GM23248 (cell line): ENCODE data around the gene PKD2L1. TPM values are rescaled to one million over a fixed set of nuclear protein-coding genes. Genes with fewer than 3 reads are reported as not detected.

Source experiments
- DNase-seq: peaks from one replicate; pipeline ENCODE4 v3.0.0-alpha.2; 2015
- H2AFZ ChIP-seq: fragments of 200-600 bp; sonication (generic); 2 replicates; pipeline ENCODE4 v1.6.1; 2016; ENCODE audit warnings: antibody characterized with exemption
- H3F3A ChIP-seq: fragments of 200-600 bp; sonication (generic); 2 replicates; pipeline ENCODE4 v1.6.1; 2016; ENCODE audit warnings: mild to moderate bottlenecking, antibody characterized with exemption, mixed run types; ENCODE audit not compliant: insufficient read depth
- H3K27ac ChIP-seq: fragments of 200-600 bp; sonication (generic); 2 replicates; pipeline ENCODE4 v1.5.1; 2016; ENCODE audit warnings: mild to moderate bottlenecking
- H3K27me3 ChIP-seq: fragments of 200-600 bp; sonication (generic); replicated peaks from 2 replicates; pipeline ENCODE4 v1.6.1; 2016; ENCODE audit warnings: mild to moderate bottlenecking; ENCODE audit not compliant: insufficient read depth
- H3K36me3 ChIP-seq: fragments of 200-600 bp; sonication (generic); 2 replicates; pipeline ENCODE4 v1.6.1; 2016; ENCODE audit warnings: low read depth, mild to moderate bottlenecking
- H3K4me1 ChIP-seq: fragments of 200-600 bp; sonication (generic); 2 replicates; pipeline ENCODE4 v1.6.1; 2016; ENCODE audit warnings: mild to moderate bottlenecking; ENCODE audit not compliant: insufficient read depth
- H3K4me2 ChIP-seq: fragments of 200-600 bp; sonication (generic); one replicate; pipeline ENCODE4 v1.6.1; 2016; ENCODE audit warnings: mild to moderate bottlenecking; ENCODE audit not compliant: unreplicated experiment
- H3K4me3 ChIP-seq: fragments of 200-600 bp; sonication (generic); 2 replicates; pipeline ENCODE4 v1.5.1; 2016; ENCODE audit warnings: mild to moderate bottlenecking
- H3K79me2 ChIP-seq: fragments of 200-600 bp; sonication (generic); 2 replicates; pipeline ENCODE4 v1.6.1; 2016; ENCODE audit warnings: mild to moderate bottlenecking; ENCODE audit not compliant: insufficient read depth
- H3K9ac ChIP-seq: fragments of 200-600 bp; sonication (generic); 2 replicates; pipeline ENCODE4 v1.6.1; 2016; ENCODE audit warnings: mild to moderate bottlenecking
- H3K9me2 ChIP-seq: fragments of 200-600 bp; sonication (generic); 2 replicates; pipeline ENCODE4 v1.6.1; 2016; ENCODE audit warnings: mixed run types, mild to moderate bottlenecking, moderate library complexity; ENCODE audit not compliant: insufficient read depth
- H3K9me3 ChIP-seq: fragments of 200-600 bp; sonication (generic); one replicate; pipeline ENCODE4 v1.6.1; 2017; ENCODE audit warnings: low read depth
- H4K20me1 ChIP-seq: fragments of 200-600 bp; sonication (generic); 2 replicates; pipeline ENCODE4 v1.6.0; 2016; ENCODE audit not compliant: insufficient read depth
- EZH2 ChIP-seq: fragments of 200-600 bp; sonication (generic); IDR thresholded peaks from 2 replicates; pipeline ENCODE4 v1.6.1; 2018; ENCODE audit warnings: antibody characterized with exemption, mild to moderate bottlenecking; ENCODE audit not compliant: insufficient read depth, poor library complexity, severe bottlenecking
- EZH2phosphoT487 ChIP-seq: fragments of 200-600 bp; sonication (generic); IDR thresholded peaks from 2 replicates; pipeline ENCODE4 v1.6.1; 2018; ENCODE audit warnings: antibody characterized with exemption, moderate library complexity, mild to moderate bottlenecking, low read depth; ENCODE audit not compliant: insufficient read depth
- WGBS, 2 experiments: methylation state at CpG; one replicate each; pipeline ENCODE4 v1.1.6; 2015 to 2017; ENCODE audit warnings: low lambda C conversion rate in 2 of 2, low coverage in 1 of 2; ENCODE audit errors: missing lambda C conversion rate in 2 of 2; 5-methylcytosine and 5-hydroxymethylcytosine counted together
- in situ Hi-C: fragments of 300-500 bp; cut with MboI; formaldehyde crosslinking; loops from 2 replicates; pipeline ENCODE4 v1.15.0; 2020
- polyA plus RNA-seq: library from polyadenylated mRNA; unstranded; fragments of >200 nt; fragmentation: Nextera tagmentation; extraction: Ambion mirVana; gene quantifications from 2 replicates; pipeline ENCODE4 v1.2.1, GENCODE V29; 2016
- total RNA-seq: library from RNA; depleted of rRNA; stranded (reverse); fragments of >200 nt; shearing (Covaris generic); gene quantifications from 2 replicates; pipeline ENCODE4 v1.2.3, GENCODE V29; 2014

PKD2L1 gene
- total and polyA plus RNA-seq, 2 experiments from 2014 or later, result not detected

DNA sequence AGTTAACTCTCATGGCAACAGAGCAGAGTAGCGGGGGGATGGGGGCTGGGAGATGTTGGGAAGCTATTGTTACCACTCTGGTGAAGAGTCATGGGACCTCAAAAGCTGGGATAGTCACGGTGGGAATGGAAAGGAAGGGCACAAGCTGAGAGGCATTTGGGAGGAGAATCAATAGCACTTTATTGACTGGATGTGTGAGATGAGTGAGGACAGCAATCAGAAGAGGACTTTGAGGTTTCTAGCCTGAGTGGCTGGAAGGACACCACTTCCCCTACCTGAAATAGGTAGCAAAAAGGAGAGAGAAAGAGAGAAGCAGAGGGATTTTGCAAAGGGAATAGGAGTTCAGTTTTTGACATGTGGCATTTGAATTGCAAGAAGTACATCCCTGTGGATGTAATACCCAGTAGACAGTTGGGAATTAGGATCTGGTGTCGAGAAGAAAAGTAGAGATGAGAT, 44.2 kb upstream of the PKD2L1 start:
- peak overlapping the region; percentile 92 for H3K4me3 ChIP-seq
- TF ChIP-seq EZH2phosphoT487, result no peak
- no peak for TF ChIP-seq EZH2
- no peaks in the 10 kb centered on the region for H3K36me3 ChIP-seq
- peaks cover 47% of the 10 kb centered on the region for H3F3A ChIP-seq
- H4K20me1 ChIP-seq, result no peaks in the 10 kb centered on the region
- WGBS, 2 experiments, result 0 to 1% methylated on average over 3 of the region's 3 CpGs
- H3K4me2 ChIP-seq, result peak overlapping the region; percentile 92
- 0 out of 2 replicates have a peak, but pooled peaks cover 4% of the 10 kb centered on the region for H3K79me2 ChIP-seq
- peak overlapping the region; percentile 100 for H3K27ac ChIP-seq
- no peaks in the 10 kb centered on the region for H3K9me3 ChIP-seq
- peaks cover 41% of the 10 kb centered on the region for H3K4me1 ChIP-seq
- no peaks in the 10 kb centered on the region for H3K9me2 ChIP-seq
- peak overlapping the region; percentile 99 for H3K9ac ChIP-seq
- H3K27me3 ChIP-seq, result no peaks in the 10 kb centered on the region
- peak; percentile 17 for DNase-seq
- in situ Hi-C loops, result no loop called here
- H2AFZ ChIP-seq, result peak overlapping the region; percentile 83

DNA sequence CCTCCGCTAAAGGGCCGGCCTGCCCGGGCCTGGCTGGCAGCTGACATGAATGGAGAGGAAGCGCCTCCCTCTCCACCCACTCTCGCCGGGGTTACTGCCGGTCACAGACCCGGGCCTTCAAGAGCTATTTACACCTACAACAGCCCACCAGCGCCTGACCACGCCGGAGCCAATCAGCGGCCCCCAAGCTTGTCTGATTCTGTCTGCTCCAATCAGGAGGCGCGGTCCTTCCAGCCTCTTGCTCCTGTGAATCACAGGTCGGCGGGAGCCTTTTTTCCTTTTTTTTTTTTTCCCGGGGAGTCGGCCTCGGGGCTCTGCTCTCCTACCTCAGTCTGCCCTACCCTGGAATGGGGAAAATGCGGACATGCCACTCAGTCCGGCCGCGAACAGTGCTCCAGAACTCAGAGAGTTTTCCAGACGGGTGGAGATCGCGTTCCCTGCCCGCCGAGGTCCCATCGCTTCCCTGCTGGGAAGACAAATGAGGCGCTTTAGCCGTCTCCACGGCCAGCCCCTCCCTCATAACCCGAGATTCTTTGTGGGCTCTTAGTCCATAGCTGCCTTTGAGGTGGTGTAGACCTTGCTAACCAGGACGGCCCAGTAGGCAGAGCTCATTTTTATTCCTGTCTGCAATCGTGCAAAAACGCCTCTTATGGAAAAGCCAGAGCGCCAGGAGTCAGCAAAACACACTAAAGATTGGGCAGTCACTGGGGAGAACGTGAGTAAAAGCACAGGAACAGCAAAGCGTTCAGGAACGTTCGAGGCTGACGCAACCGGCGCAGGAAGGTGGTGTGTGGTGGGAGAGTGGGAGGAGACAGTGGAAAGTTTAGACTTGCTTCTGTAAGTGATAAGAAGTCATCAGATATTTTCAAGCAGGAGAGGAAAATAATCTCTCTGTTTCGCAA, 43.5 kb upstream of the PKD2L1 start:
- H2AFZ ChIP-seq, result peak overlapping the region; percentile 83
- in situ Hi-C loops, result no loop called here

DNA sequence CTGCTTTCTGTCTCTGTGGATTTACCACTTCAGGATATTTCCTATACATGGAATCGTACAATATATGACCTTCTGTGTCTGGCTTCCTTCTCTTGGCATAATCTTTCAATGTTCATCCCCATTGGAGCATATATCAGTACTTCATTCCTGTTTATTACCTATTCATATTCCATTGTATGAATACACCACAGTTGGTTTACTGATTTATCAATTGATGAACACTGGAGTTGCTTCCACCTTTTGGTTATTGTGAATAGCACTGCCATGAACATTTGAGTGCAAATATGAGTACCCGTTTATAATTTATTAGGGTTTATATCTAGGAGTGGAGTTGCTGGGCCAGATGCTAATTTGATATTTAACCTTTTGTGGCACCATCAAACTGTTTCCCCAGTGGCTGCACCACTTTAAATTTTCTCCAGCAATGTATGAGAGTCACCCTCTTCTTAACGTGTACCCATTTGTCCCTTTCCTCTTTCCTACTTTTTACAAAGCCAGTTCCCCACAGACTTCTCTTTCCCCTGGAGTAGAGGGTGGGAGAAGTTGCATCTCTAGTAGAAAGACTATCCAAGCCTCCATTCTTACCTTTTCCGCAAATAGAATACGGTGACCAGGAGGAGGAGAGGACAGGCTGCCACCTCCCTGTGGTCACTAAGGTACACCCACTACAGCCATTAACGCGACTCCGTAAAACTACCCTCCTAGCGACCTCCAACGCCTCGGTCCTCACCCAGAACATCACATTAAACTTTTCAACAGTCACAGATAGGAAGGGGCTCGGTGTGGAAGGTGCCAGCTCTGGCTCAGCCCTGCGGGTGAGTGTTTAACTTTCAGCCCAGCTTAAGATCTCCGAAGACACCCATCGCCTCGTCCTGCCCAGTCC, 42.6 kb upstream of the PKD2L1 start:
- Histone ChIP-seq H3K4me3 (peak overlapping the region; percentile 92), H3K4me1 (peaks cover 41% of the 10 kb centered on the region), H3K36me3 (no peaks in the 10 kb centered on the region), H3K9me2 (no peaks in the 10 kb centered on the region), H3K9me3 (no peaks in the 10 kb centered on the region), H3K27me3 (no peaks in the 10 kb centered on the region), H2AFZ (peak overlapping the region; percentile 83), H3K4me2 (peak overlapping the region; percentile 92), H4K20me1 (no peaks in the 10 kb centered on the region), H3K9ac (peak overlapping the region; percentile 99), H3K79me2 (0 out of 2 replicates have a peak, but pooled peaks cover 4% of the 10 kb centered on the region), H3F3A (peaks cover 47% of the 10 kb centered on the region), H3K27ac (peak overlapping the region; percentile 100)
- peak; percentile 9 for DNase-seq
- 22 to 27% methylated on average over 16 of the region's 16 CpGs for WGBS, 2 experiments
- in situ Hi-C loops, result no loop called here
- TF ChIP-seq EZH2phosphoT487, result no peak

More for the DNA sequence above, 43.5 kb upstream of the PKD2L1 start:
- peak; percentile 99 for DNase-seq
- Histone ChIP-seq H3K36me3 (no peaks in the 10 kb centered on the region), H3K27ac (peak overlapping the region; percentile 100), H3K4me3 (peak overlapping the region; percentile 92), H3K9me2 (no peaks in the 10 kb centered on the region), H4K20me1 (no peaks in the 10 kb centered on the region), H3K9ac (peak overlapping the region; percentile 99), H3K4me2 (peak overlapping the region; percentile 92), H3K9me3 (no peaks in the 10 kb centered on the region), H3K27me3 (no peaks in the 10 kb centered on the region), H3K79me2 (0 out of 2 replicates have a peak, but pooled peaks cover 4% of the 10 kb centered on the region), H3K4me1 (peaks cover 41% of the 10 kb centered on the region), H3F3A (peaks cover 47% of the 10 kb centered on the region)
- WGBS, 2 experiments, result 0 to 1% methylated on average over 42 to 45 of the region's 45 CpGs
- TF ChIP-seq EZH2phosphoT487 (no peak), EZH2 (no peak)

DNA sequence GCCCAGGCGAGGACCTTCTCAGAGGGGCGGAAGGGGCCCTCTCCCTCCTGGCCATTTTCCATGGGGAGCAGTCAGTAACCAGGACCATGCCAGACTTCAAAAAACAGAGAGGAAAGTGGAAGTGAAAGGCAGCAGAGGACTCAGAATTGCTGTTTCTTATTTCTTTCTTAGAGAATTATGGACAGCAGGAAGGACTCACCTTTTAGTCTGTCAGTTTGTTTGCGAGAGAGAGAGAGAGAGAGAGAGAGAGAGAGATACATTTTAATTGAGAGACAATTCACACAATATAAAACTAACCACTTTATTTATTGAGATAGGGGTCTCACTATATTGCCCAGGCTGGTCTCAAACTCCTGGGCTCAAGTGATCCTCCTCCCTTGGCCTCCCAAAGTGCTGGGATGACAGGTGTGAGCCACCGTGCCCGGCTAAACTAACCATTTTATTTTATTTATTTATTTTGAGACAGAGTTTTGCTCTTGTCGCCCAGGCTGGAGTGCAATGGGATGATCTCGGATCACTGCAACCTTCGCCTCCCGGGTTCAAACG, 41.5 kb upstream of the PKD2L1 start:
- Histone ChIP-seq H3K9me3 (no peaks in the 10 kb centered on the region), H3F3A (peaks cover 47% of the 10 kb centered on the region), H3K9ac (peak overlapping the region; percentile 72), H4K20me1 (no peaks in the 10 kb centered on the region), H3K27ac (peak overlapping the region; percentile 100), H3K9me2 (no peaks in the 10 kb centered on the region), H3K36me3 (no peaks in the 10 kb centered on the region), H2AFZ (peak overlapping the region; percentile 73), H3K4me3 (peak overlapping the region; percentile 46), H3K4me2 (peak overlapping the region; percentile 83), H3K79me2 (0 out of 2 replicates have a peak, but pooled peaks cover 4% of the 10 kb centered on the region), H3K27me3 (no peaks in the 10 kb centered on the region), H3K4me1 (peaks cover 41% of the 10 kb centered on the region)
- DNase-seq, result no peak
- 68% methylated on average over 10 of the region's 10 CpGs for WGBS, 2 experiments
- in situ Hi-C loops, result no loop called here
- TF ChIP-seq EZH2phosphoT487 (no peak), EZH2 (no peak)
